GM12878 (cell line): ENCODE results near the gene CRNKL1. TPM values are rescaled to one million over a fixed set of nuclear protein-coding genes. Genes with fewer than 3 reads are reported as not detected.

Source experiments
- ATAC-seq: fragments of 200-7000 bp; cut with Tn5 transposase; 3 replicates; pipeline ENCODE4 v1.9.1; 2020; ENCODE audit warnings: mild to moderate bottlenecking, moderate library complexity
- BruUV-seq: library from RNA; stranded (reverse); fragments of 400-500 nt; replicated peaks from 2 replicates; lab custom pipeline; 2021; lab: Mats Ljungman, UMichigan
- CTCF ChIA-PET: fragments of 300-600 bp; sonication (Branson Sonifier 250); formaldehyde crosslinking; extraction: SDS; loops from one replicate; lab custom pipeline; 2021; ENCODE audit warnings: inconsistent platforms; lab: Yijun Ruan, JAX
- POLR2A ChIA-PET: fragments of 350-600 bp; formaldehyde crosslinking; extraction: SDS; loops from one replicate; lab custom pipeline; 2021; ENCODE audit warnings: inconsistent platforms; lab: Charles Lee
- RAD21 ChIA-PET: fragments of 300-600 bp; sonication (Branson Sonifier 250); formaldehyde crosslinking; loops from one replicate; lab custom pipeline; 2023; ENCODE audit warnings: antibody characterized with exemption; ENCODE audit not compliant: unreplicated experiment; lab: Charles Lee
- SMC1A ChIA-PET: fragments of 300-600 bp; sonication (Branson Sonifier 250); formaldehyde crosslinking; loops from one replicate; lab custom pipeline; 2023; ENCODE audit not compliant: unreplicated experiment, uncharacterized antibody; lab: Charles Lee
- DNase-seq: peaks from one replicate; pipeline ENCODE4 v3.0.0-alpha.2; 2011; ENCODE audit warnings: low read depth, low spot score
- FAIRE-seq: peaks from 3 replicates; lab custom pipeline; 2011; peaks lifted over from hg19 to GRCh38; lab: Jason Lieb, UNC
- H2AFZ ChIP-seq: 2 replicates; pipeline ENCODE4 v1.6.0; 2011; ENCODE audit warnings: low read depth, low read length, control low read depth; ENCODE audit not compliant: control insufficient read depth
- H3K27ac ChIP-seq: 2 replicates; pipeline ENCODE4 v1.5.1; 2011; ENCODE audit warnings: control low read depth; ENCODE audit not compliant: control insufficient read depth, insufficient read depth
- H3K27me3 ChIP-seq, 2 experiments: replicated peaks in 1 of 2; 2 replicates each; pipeline versions ENCODE4 v1.6.0 to v1.6.1; 2011; ENCODE audit warnings: low read length in 1 of 2; ENCODE audit not compliant: control insufficient read depth in 2 of 2, insufficient read depth in 2 of 2
- H3K36me3 ChIP-seq, 2 experiments: 2 replicates each; pipeline ENCODE4 v1.5.1; 2011; ENCODE audit warnings: low read length in 1 of 2; ENCODE audit not compliant: control insufficient read depth in 2 of 2, insufficient read depth in 2 of 2
- H3K4me1 ChIP-seq: 2 replicates; pipeline ENCODE4 v1.6.1; 2011; ENCODE audit warnings: mild to moderate bottlenecking, low read length, moderate library complexity, mixed read lengths; ENCODE audit not compliant: control insufficient read depth, insufficient read depth
- H3K4me2 ChIP-seq: 2 replicates; pipeline ENCODE4 v1.6.0; 2011; ENCODE audit warnings: control low read depth; ENCODE audit not compliant: control insufficient read depth, insufficient read depth
- H3K4me3 ChIP-seq: fragments of 200-600 bp; sonication (generic); 2 replicates; pipeline ENCODE4 v1.5.1; 2016
- H3K79me2 ChIP-seq: 2 replicates; pipeline ENCODE4 v1.6.0; 2011; ENCODE audit warnings: low read length; ENCODE audit not compliant: control insufficient read depth, insufficient read depth
- H3K9ac ChIP-seq: 2 replicates; pipeline ENCODE4 v1.8.0; 2011; ENCODE audit warnings: low read length, control low read depth, mixed read lengths; ENCODE audit not compliant: control insufficient read depth, insufficient read depth
- H3K9me3 ChIP-seq: replicated peaks from 3 replicates; pipeline ENCODE4 v1.5.1; 2011; ENCODE audit warnings: mild to moderate bottlenecking, low read length; ENCODE audit not compliant: control insufficient read depth, insufficient read depth
- H4K20me1 ChIP-seq: 2 replicates; pipeline ENCODE4 v1.6.0; 2011; ENCODE audit not compliant: control insufficient read depth, insufficient read depth
- BRCA1 ChIP-seq: IDR thresholded peaks from 2 replicates; pipeline ENCODE4 v1.6.1; 2011; ENCODE audit warnings: low read depth, low read length, improper control_type of control experiment
- CHD4 ChIP-seq: fragments of 200-600 bp; sonication (generic); IDR thresholded peaks from 2 replicates; pipeline ENCODE4 v1.6.1; 2016; ENCODE audit warnings: mild to moderate bottlenecking
- GATAD2B ChIP-seq: fragments of 450-650 bp; conservative IDR thresholded peaks from 2 replicates; pipeline ENCODE4 v1.6.1; 2017; ENCODE audit warnings: low read depth, mild to moderate bottlenecking, moderate library complexity
- JUND ChIP-seq: IDR thresholded peaks from 2 replicates; pipeline ENCODE4 v1.6.1; 2012; ENCODE audit warnings: low read depth, mild to moderate bottlenecking, low read length, improper control_type of control experiment, moderate library complexity
- MYC ChIP-seq: IDR thresholded peaks from 2 replicates; pipeline ENCODE4 v1.6.1; 2011; ENCODE audit warnings: mild to moderate bottlenecking, low read length, moderate library complexity, inconsistent platforms; ENCODE audit not compliant: insufficient read depth, insufficient replicate concordance, insufficient read length, severe bottlenecking
- PAX5 ChIP-seq: IDR thresholded peaks from 2 replicates; pipeline ENCODE4 v1.6.1; 2011; ENCODE audit warnings: low read depth, low read length, borderline replicate concordance
- POLR2AphosphoS5 ChIP-seq: IDR thresholded peaks from 2 replicates; pipeline ENCODE4 v1.6.1; 2011; ENCODE audit warnings: mild to moderate bottlenecking, low read length, inconsistent platforms
- RBBP5 ChIP-seq: fragments of 200-600 bp; sonication (generic); conservative IDR thresholded peaks from 2 replicates; pipeline ENCODE4 v1.6.1; 2016
- RELA ChIP-seq: fragments of 450-650 bp; IDR thresholded peaks from 2 replicates; pipeline ENCODE4 v1.8.0; 2014; ENCODE audit warnings: borderline replicate concordance; ENCODE audit not compliant: partially characterized antibody
- SP1 ChIP-seq: IDR thresholded peaks from one replicate; pipeline ENCODE4 v1.6.1; 2011; ENCODE audit warnings: low read depth, low read length
- ZNF24 ChIP-seq: fragments of 450-650 bp; IDR thresholded peaks from 2 replicates; pipeline ENCODE4 v1.6.1; 2017; ENCODE audit warnings: antibody characterized with exemption, mild to moderate bottlenecking
- WGBS: methylation state at CpG from one replicate; pipeline ENCODE4 v1.1.6; 2016; ENCODE audit warnings: low lambda C conversion rate; ENCODE audit not compliant: insufficient replicate concordance, insufficient coverage; ENCODE audit errors: missing lambda C conversion rate; 5-methylcytosine and 5-hydroxymethylcytosine counted together
- in situ Hi-C: fragments of 300-500 bp; cut with MboI; formaldehyde crosslinking; loops from 9 replicates; pipeline ENCODE4 v1.14.3; 2018; ENCODE audit warnings: mixed read lengths
- intact Hi-C: fragments of 100-400 bp; cut with micrococcal nuclease; formaldehyde crosslinking; loops from one replicate; pipeline ENCODE4 v1.14.2; 2022; ENCODE audit not compliant: unreplicated experiment
- polyA plus RNA-seq, 11 experiments: library from polyadenylated mRNA; depleted of rRNA in 4 of 11; unstranded in 6 of 11; stranded (reverse) in 5 of 11; fragments of >200 nt; fragmentation: Nextera tagmentation in 4 of 11; fragmentation: Illumina TruSeq in 1 of 11; extraction: Ambion mirVana in 4 of 11; extraction: Trizol in 1 of 11; gene quantifications; 1 replicate in 1 of 11; 2 replicates in 10 of 11; pipeline versions ENCODE4 v1.2.1 to v1.2.3, GENCODE V29; 2011 to 2016; ENCODE audit warnings: inconsistent platforms in 2 of 11, missing spikeins in 2 of 11, low read depth in 1 of 11
- total RNA-seq, 4 experiments: library from RNA; depleted of rRNA in 3 of 4; stranded (reverse); fragments of >200 nt in 3 of 4; fragmentation: Illumina TruSeq in 1 of 4; extraction: Trizol in 1 of 4; gene quantifications; 2 replicates each; pipeline versions ENCODE4 v1.2.1 to v1.2.3, GENCODE V29; 2013 to 2021
- TF ChIP-seq, protein P1 (sequence below): fragments of 450-650 bp; IDR thresholded peaks from 2 replicates; pipeline ENCODE4 v1.6.1; 2018; ENCODE audit warnings: mild to moderate bottlenecking, low read depth, moderate library complexity; ENCODE audit not compliant: partially characterized antibody

Gene CRNKL1
- total and polyA plus RNA-seq, 10 of the 15 experiments (the other 5 are each of a cell fraction or from before 2014, with no cell fraction given), result 9.5 to 28.4 (median 17.5) TPM

DNA sequence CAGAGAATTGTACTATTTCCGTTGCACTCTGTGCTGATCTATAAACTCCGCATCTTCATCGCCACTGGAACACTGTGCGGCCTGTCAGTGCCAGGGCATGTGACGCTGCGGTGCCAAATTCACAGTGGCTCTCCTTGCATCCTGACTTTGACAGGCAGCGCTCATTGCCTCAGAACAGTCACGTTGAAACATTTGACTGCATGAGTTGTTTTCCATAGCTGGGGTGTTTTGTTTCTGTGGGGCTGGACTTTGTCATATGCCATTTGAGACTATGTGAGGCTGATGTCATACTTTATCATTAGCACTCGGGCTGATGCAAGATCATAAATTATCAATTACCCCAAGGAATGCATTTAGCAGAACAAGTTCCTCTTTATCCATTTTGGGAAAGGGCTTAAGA is 32.8 kb upstream of the CRNKL1 start (continued):
- TF ChIP-seq RELA, result no peak
- TF ChIP-seq, all 136 proteins: peak for 0

DNA sequence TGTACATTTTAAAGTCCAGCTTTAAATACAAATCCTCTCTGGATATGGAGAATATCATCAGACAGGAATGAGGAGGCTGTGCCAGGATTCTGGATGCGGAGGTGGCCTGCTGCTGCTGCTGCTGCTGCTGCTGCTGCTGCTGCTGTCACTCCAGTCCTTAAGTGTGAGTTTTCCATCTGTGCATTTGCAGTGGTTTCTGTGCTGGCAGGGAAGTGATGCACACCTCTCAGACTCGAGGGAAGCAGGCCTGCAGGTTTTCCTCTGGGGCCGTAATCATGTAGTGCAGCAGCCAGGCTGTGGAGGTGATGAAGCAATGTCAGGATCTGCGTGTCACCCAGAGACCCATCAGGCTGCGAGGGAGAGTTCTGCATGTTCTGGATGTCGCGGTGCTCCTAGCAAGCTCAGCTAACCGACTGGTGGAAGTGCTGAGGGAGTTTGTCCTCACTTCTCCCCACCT is 32.1 kb upstream of the CRNKL1 start:
- intact Hi-C loops, result loop anchor here (1.0 to 10.0 kb wide), 5 partner anchors 153 to 743 kb away; partner anchors contain the start of gene INSM1
- POLR2A ChIA-PET, result no interaction called here

More for the DNA sequence above, 32.1 kb upstream of the CRNKL1 start:
- in situ Hi-C loops, result no loop called here
- H3K79me2 ChIP-seq, result no peaks in the 10 kb centered on the region
- SMC1A ChIA-PET, result interaction anchor here (1.0 to 1.8 kb wide), 7 partner anchors 153 to 754 kb away, joined by 3 to 7 read pairs (median 4); no protein-coding TSS in a partner anchor
- TF ChIP-seq SP1, result no peak
- TF ChIP-seq, protein P1, sequence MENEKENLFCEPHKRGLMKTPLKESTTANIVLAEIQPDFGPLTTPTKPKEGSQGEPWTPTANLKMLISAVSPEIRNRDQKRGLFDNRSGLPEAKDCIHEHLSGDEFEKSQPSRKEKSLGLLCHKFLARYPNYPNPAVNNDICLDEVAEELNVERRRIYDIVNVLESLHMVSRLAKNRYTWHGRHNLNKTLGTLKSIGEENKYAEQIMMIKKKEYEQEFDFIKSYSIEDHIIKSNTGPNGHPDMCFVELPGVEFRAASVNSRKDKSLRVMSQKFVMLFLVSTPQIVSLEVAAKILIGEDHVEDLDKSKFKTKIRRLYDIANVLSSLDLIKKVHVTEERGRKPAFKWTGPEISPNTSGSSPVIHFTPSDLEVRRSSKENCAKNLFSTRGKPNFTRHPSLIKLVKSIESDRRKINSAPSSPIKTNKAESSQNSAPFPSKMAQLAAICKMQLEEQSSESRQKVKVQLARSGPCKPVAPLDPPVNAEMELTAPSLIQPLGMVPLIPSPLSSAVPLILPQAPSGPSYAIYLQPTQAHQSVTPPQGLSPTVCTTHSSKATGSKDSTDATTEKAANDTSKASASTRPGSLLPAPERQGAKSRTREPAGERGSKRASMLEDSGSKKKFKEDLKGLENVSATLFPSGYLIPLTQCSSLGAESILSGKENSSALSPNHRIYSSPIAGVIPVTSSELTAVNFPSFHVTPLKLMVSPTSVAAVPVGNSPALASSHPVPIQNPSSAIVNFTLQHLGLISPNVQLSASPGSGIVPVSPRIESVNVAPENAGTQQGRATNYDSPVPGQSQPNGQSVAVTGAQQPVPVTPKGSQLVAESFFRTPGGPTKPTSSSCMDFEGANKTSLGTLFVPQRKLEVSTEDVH, result no peak
- no peak for TF ChIP-seq POLR2AphosphoS5
- TF ChIP-seq ZNF24, result no peak
- no peak for TF ChIP-seq MYC
- TF ChIP-seq GATAD2B, result no peak
- no peak for TF ChIP-seq JUND
- no peak for TF ChIP-seq PAX5
- no peak for TF ChIP-seq BRCA1
- no peak for TF ChIP-seq RBBP5
- TF ChIP-seq CHD4, result no peak
- FAIRE-seq (no peak), DNase-seq (no peak), ATAC-seq (no peak)
- no peaks in the 10 kb centered on the region for H3K36me3 ChIP-seq
- CTCF ChIA-PET, result interaction anchor here (0.6 to 4.6 kb wide), 14 partner anchors 13 to 510 kb away, joined by 3 to 57 read pairs (median 4); no protein-coding TSS in a partner anchor
- no peaks in the 10 kb centered on the region for H3K9me3 ChIP-seq
- RAD21 ChIA-PET, result interaction anchor here (1.2 to 3.0 kb wide), 4 partner anchors 153 to 740 kb away, joined by 3 to 18 read pairs (median 4); no protein-coding TSS in a partner anchor
- no peak overlapping the region for H2AFZ ChIP-seq
- H3K4me1 ChIP-seq, result no peaks in the 10 kb centered on the region
- H3K9ac ChIP-seq, result no peak overlapping the region
- H3K4me3 ChIP-seq, result no peak overlapping the region
- no peaks in the 10 kb centered on the region; a peak in 2 of 4 replicates for H3K27me3 ChIP-seq
- no peak overlapping the region for H3K27ac ChIP-seq
- H3K4me2 ChIP-seq, result no peak overlapping the region
- no peaks in the 10 kb centered on the region for H4K20me1 ChIP-seq
- no TSS peak for BruUV-seq
- 74% methylated on average over 8 of the region's 8 CpGs for whole genome bisulfite sequencing
